WTC11 (cell line): ENCODE measurements around the gene RALA. TPM values are rescaled to one million over a fixed set of nuclear protein-coding genes. Genes with fewer than 3 reads are reported as not detected.

Experiments used
- ATAC-seq: fragments of 200-7000 bp; cut with Tn5 transposase; 2 replicates; pipeline ENCODE4 v1.10.0; 2021; ENCODE audit warnings: mild to moderate bottlenecking, moderate library complexity
- CTCF ChIA-PET: fragments of 300-600 bp; sonication (Branson Sonifier 250); formaldehyde crosslinking; loops from one replicate; lab custom pipeline; 2021; ENCODE audit warnings: antibody characterized with exemption; lab: Charles Lee
- POLR2A ChIA-PET: fragments of 350-600 bp; sonication (Branson Sonifier 250); formaldehyde crosslinking; loops from one replicate; lab custom pipeline; 2021; ENCODE audit warnings: antibody characterized with exemption; lab: Charles Lee
- DNase-seq: peaks from one replicate; pipeline ENCODE4 v3.0.0; 2021; ENCODE audit warnings: low spot score
- H3K27ac Mint-ChIP-seq: 2 replicates; pipeline ENCODE4 v1.8.0; 2021; ENCODE audit warnings: mixed read lengths
- H3K27me3 Mint-ChIP-seq: 2 replicates; pipeline ENCODE4 v1.8.0; 2021; ENCODE audit warnings: low read depth, mild to moderate bottlenecking, moderate library complexity, mixed read lengths
- H3K36me3 Mint-ChIP-seq: 2 replicates; pipeline ENCODE4 v1.8.0; 2021; ENCODE audit warnings: mixed read lengths
- H3K4me1 Mint-ChIP-seq: 2 replicates; pipeline ENCODE4 v1.8.0; 2022; ENCODE audit warnings: mixed read lengths
- H3K4me3 Mint-ChIP-seq: 2 replicates; pipeline ENCODE4 v1.8.0; 2021; ENCODE audit warnings: mild to moderate bottlenecking, moderate library complexity, mixed read lengths
- H3K9me3 Mint-ChIP-seq: 2 replicates; pipeline ENCODE4 v1.8.0; 2021; ENCODE audit warnings: mixed read lengths
- ATF1 ChIP-seq: sonication (generic); formaldehyde crosslinking; IDR thresholded peaks from 2 replicates; pipeline ENCODE4 v1.8.1; 2023; ENCODE audit warnings: mild to moderate bottlenecking, moderate library complexity, missing genetic modification reagents
- CBFB ChIP-seq: sonication (generic); formaldehyde crosslinking; IDR thresholded peaks from 2 replicates; pipeline ENCODE4 v1.8.1; 2022; ENCODE audit warnings: mild to moderate bottlenecking, low read depth, missing genetic modification reagents
- FOXJ3 ChIP-seq: sonication (generic); formaldehyde crosslinking; IDR thresholded peaks from 2 replicates; pipeline ENCODE4 v1.9.0; 2021; ENCODE audit warnings: missing genetic modification reagents, mild to moderate bottlenecking, borderline replicate concordance
- GTF2I ChIP-seq: fragments of 250-450 bp; sonication (Bioruptor Pico); conservative IDR thresholded peaks from 2 replicates; pipeline ENCODE4 v1.4.0; 2021; ENCODE audit warnings: mild to moderate bottlenecking
- JUN ChIP-seq: sonication (generic); formaldehyde crosslinking; IDR thresholded peaks from 2 replicates; pipeline ENCODE4 v1.8.0; 2023; ENCODE audit warnings: mild to moderate bottlenecking, missing genetic modification reagents
- OVOL2 ChIP-seq: fragments of 250-450 bp; sonication (Bioruptor Pico); IDR thresholded peaks from 2 replicates; pipeline ENCODE4 v1.9.0; 2021; ENCODE audit warnings: mild to moderate bottlenecking, borderline replicate concordance
- PRRX2 ChIP-seq: fragments of 250-450 bp; sonication (Bioruptor Pico); IDR thresholded peaks from 2 replicates; pipeline ENCODE4 v1.8.0; 2021; ENCODE audit warnings: mild to moderate bottlenecking
- TEAD1 ChIP-seq: sonication (generic); formaldehyde crosslinking; IDR thresholded peaks from 2 replicates; pipeline ENCODE4 v1.8.0; 2022; ENCODE audit warnings: mild to moderate bottlenecking, missing genetic modification reagents
- ZNF121 ChIP-seq: sonication (generic); formaldehyde crosslinking; IDR thresholded peaks from 2 replicates; pipeline ENCODE4 v1.8.0; 2023; ENCODE audit warnings: missing genetic modification reagents
- ZNF219 ChIP-seq: sonication (generic); formaldehyde crosslinking; IDR thresholded peaks from 2 replicates; pipeline ENCODE4 v1.8.0; 2023; ENCODE audit warnings: missing genetic modification reagents, mild to moderate bottlenecking, borderline replicate concordance
- ZNF232 ChIP-seq: sonication (generic); formaldehyde crosslinking; IDR thresholded peaks from 2 replicates; pipeline ENCODE4 v1.8.0; 2022; ENCODE audit warnings: mild to moderate bottlenecking, missing genetic modification reagents
- ZNF416 ChIP-seq: fragments of 250-450 bp; sonication (Bioruptor Pico); IDR thresholded peaks from 2 replicates; pipeline ENCODE4 v1.9.0; 2021; ENCODE audit warnings: mild to moderate bottlenecking, inconsistent platforms
- total RNA-seq: library from RNA; stranded (reverse); gene quantifications from 3 replicates; pipeline ENCODE4 v1.2.3, GENCODE V29; 2021
- TF ChIP-seq, protein P1 (sequence below): sonication (generic); formaldehyde crosslinking; IDR thresholded peaks from 2 replicates; pipeline ENCODE4 v1.8.0; 2022; ENCODE audit warnings: mild to moderate bottlenecking, missing genetic modification reagents
- TF ChIP-seq, protein P2 (sequence below): sonication (generic); formaldehyde crosslinking; IDR thresholded peaks from 2 replicates; pipeline ENCODE4 v1.8.0; 2022; ENCODE audit warnings: mild to moderate bottlenecking, missing genetic modification reagents
- TF ChIP-seq, protein P3 (sequence below): fragments of 200-600 bp; IDR thresholded peaks from 2 replicates; pipeline ENCODE4 v1.8.0; 2022; ENCODE audit warnings: antibody characterized with exemption
- TF ChIP-seq, protein P4 (sequence below): sonication (generic); formaldehyde crosslinking; conservative IDR thresholded peaks from 2 replicates; pipeline ENCODE4 v1.8.1; 2023; ENCODE audit warnings: mild to moderate bottlenecking, low read depth, missing genetic modification reagents, moderate library complexity
- TF ChIP-seq, protein P5 (sequence below): sonication (generic); formaldehyde crosslinking; IDR thresholded peaks from 2 replicates; pipeline ENCODE4 v1.8.0; 2023; ENCODE audit warnings: missing genetic modification reagents, mild to moderate bottlenecking, borderline replicate concordance

The RALA gene
- total RNA-seq, 1 experiment from 2014 or later = 57.3 TPM

DNA sequence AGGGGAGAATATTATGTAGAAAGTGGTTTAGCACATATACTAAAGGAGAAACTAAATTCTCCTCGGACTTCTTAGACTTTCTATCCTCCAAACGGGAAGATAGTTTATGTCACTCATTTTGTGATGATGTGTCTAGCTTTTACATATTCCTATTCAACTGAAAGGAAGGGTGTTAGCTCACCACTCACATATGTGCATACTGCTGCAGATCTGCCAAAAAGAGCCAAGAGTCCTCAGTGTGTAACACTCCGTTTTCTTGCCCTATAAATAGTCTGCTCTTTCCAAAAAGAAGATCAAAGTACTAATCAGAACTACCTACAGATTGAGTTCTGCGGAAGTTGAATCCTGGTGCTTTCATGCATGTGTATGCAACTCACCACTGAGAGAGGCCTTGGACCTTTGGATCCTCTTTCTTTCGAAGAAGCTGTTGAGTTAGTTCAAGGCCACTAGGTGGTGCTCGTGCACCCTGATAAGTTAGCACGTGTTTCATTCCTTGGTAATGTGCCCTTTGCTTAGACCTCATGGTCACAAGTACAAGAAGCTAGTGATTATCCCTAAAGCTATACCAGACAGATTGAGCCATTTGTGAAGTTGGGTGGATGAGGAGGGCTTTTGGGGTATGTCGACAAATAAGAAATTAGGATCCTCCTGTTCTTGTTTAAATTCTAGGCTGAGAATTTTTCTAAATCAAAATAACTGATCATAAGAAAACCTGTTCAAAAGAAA is 43.1 kb upstream of the RALA start:
- TF ChIP-seq ZNF416 (CRISPR knock-in tag) (no peak), ZNF219 (no peak), FOXJ3 (CRISPR knock-in tag) (no peak), ZNF232 (CRISPR knock-in tag) (0 out of 2 replicates have a peak, but pooled peaks have one; percentile 35), ATF1 (CRISPR knock-in tag) (no peak), TEAD1 (CRISPR knock-in tag) (peak; percentile 66; the same call in 1 of the 2 replicates), JUN (CRISPR knock-in tag) (no peak), OVOL2 (CRISPR knock-in tag) (no peak)
- TF ChIP-seq, protein P1, sequence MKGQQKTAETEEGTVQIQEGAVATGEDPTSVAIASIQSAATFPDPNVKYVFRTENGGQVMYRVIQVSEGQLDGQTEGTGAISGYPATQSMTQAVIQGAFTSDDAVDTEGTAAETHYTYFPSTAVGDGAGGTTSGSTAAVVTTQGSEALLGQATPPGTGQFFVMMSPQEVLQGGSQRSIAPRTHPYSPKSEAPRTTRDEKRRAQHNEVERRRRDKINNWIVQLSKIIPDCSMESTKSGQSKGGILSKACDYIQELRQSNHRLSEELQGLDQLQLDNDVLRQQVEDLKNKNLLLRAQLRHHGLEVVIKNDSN (CRISPR knock-in tag) = no peak
- TF ChIP-seq, protein P2, sequence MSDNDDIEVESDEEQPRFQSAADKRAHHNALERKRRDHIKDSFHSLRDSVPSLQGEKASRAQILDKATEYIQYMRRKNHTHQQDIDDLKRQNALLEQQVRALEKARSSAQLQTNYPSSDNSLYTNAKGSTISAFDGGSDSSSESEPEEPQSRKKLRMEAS (CRISPR knock-in tag) = peak; percentile 88
- TF ChIP-seq, protein P3, sequence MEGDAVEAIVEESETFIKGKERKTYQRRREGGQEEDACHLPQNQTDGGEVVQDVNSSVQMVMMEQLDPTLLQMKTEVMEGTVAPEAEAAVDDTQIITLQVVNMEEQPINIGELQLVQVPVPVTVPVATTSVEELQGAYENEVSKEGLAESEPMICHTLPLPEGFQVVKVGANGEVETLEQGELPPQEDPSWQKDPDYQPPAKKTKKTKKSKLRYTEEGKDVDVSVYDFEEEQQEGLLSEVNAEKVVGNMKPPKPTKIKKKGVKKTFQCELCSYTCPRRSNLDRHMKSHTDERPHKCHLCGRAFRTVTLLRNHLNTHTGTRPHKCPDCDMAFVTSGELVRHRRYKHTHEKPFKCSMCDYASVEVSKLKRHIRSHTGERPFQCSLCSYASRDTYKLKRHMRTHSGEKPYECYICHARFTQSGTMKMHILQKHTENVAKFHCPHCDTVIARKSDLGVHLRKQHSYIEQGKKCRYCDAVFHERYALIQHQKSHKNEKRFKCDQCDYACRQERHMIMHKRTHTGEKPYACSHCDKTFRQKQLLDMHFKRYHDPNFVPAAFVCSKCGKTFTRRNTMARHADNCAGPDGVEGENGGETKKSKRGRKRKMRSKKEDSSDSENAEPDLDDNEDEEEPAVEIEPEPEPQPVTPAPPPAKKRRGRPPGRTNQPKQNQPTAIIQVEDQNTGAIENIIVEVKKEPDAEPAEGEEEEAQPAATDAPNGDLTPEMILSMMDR = peak; percentile 78
- 0 out of 2 replicates have a peak overlapping the region, but pooled peaks have one; percentile 66 for H3K27ac Mint-ChIP-seq
- no peak overlapping the region for H3K4me3 Mint-ChIP-seq
- DNase-seq (peak; percentile 76), ATAC-seq (peak; percentile 95)
- ChIA-PET CTCF (interaction anchor here (0.6 to 8.8 kb wide), 56 partner anchors 9 to 554 kb away, joined by 3 to 378 read pairs (median 4); partner anchors contain the start of genes CDK13, MPLKIP, RALA and SUGCT), POLR2A (interaction anchor here (0.6 to 2.2 kb wide), 5 partner anchors 43 to 161 kb away, joined by 3 to 13 read pairs (median 4); partner anchors contain the start of gene RALA)
- H3K36me3 Mint-ChIP-seq = peaks cover 29% of the 10 kb centered on the region
- peaks cover 23% of the 10 kb centered on the region for H3K9me3 Mint-ChIP-seq
- H3K4me1 Mint-ChIP-seq = peaks cover 23% of the 10 kb centered on the region
- H3K27me3 Mint-ChIP-seq = no peaks in the 10 kb centered on the region

DNA sequence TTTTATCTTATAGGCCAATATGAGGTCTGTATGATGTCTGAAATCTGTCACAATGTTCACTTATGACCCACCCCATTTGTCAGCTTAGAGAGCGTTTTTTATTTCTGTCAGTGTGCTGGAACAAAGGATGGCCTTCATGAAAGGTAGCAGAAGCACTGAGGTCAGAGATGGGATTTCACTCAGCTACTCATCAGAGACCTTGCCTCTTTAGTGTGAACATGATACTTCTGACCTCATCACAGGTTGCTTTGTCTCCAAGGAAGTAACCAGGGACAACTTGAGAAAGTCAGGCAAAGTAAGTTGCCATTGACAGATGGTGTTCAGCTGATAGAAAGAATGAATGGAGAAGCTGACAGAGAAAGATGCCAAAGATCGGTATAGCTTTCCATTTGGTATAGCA is 40.8 kb upstream of the RALA start:
- peaks cover 10% of the 10 kb centered on the region for H3K9me3 Mint-ChIP-seq
- ATAC-seq (no peak), DNase-seq (no peak)
- 0 out of 2 replicates have a peak overlapping the region, but pooled peaks have one; percentile 33 for H3K27ac Mint-ChIP-seq
- TF ChIP-seq, protein P4, sequence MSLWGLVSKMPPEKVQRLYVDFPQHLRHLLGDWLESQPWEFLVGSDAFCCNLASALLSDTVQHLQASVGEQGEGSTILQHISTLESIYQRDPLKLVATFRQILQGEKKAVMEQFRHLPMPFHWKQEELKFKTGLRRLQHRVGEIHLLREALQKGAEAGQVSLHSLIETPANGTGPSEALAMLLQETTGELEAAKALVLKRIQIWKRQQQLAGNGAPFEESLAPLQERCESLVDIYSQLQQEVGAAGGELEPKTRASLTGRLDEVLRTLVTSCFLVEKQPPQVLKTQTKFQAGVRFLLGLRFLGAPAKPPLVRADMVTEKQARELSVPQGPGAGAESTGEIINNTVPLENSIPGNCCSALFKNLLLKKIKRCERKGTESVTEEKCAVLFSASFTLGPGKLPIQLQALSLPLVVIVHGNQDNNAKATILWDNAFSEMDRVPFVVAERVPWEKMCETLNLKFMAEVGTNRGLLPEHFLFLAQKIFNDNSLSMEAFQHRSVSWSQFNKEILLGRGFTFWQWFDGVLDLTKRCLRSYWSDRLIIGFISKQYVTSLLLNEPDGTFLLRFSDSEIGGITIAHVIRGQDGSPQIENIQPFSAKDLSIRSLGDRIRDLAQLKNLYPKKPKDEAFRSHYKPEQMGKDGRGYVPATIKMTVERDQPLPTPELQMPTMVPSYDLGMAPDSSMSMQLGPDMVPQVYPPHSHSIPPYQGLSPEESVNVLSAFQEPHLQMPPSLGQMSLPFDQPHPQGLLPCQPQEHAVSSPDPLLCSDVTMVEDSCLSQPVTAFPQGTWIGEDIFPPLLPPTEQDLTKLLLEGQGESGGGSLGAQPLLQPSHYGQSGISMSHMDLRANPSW (CRISPR knock-in tag) = no peak
- TF ChIP-seq CBFB (CRISPR knock-in tag) (no peak), GTF2I (no peak), PRRX2 (CRISPR knock-in tag) (no peak), ZNF121 (CRISPR knock-in tag) (no peak), FOXJ3 (CRISPR knock-in tag) (no peak)
- ChIA-PET CTCF (interaction anchor here (0.8 to 8.8 kb wide), 3 partner anchors 40 to 552 kb away, joined by 3 to 378 read pairs (median 3); partner anchors contain the start of gene MPLKIP), POLR2A (no interaction called here)
- peaks cover 23% of the 10 kb centered on the region for H3K4me1 Mint-ChIP-seq
- no peak overlapping the region for H3K4me3 Mint-ChIP-seq
- peaks cover 11% of the 10 kb centered on the region for H3K36me3 Mint-ChIP-seq
- no peaks in the 10 kb centered on the region for H3K27me3 Mint-ChIP-seq

DNA sequence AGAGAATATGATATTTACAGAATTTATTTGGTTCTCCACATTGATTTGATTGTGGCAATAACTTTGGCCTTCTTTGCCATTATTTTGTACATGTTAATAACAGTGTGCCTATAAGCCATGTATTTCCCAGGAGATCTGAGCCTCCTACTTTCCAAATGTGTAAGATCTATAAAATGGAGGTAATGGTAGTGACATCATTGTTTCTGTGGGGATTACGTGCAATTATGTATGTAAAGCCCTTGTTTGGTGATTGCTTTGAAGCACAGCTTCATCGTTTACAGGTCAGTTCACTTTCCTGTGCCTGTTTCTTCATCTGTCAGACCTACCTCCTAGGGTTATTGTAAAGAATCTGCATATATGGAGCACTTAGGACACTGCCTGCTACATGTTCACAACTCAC is 39.8 kb upstream of the RALA start:
- CTCF ChIA-PET = interaction anchor here (8.8 kb wide), 1 partner anchor 161 kb away, joined by 378 read pairs; no protein-coding TSS in a partner anchor
- ATAC-seq (no peak), DNase-seq (no peak)
- Mint-ChIP-seq H3K27ac (no peak overlapping the region), H3K4me1 (peaks cover 23% of the 10 kb centered on the region), H3K9me3 (peaks cover under 1% of the 10 kb centered on the region; the same call in 1 of the 2 replicates), H3K27me3 (no peaks in the 10 kb centered on the region), H3K36me3 (peaks cover 1% of the 10 kb centered on the region), H3K4me3 (no peak overlapping the region)
- POLR2A ChIA-PET = no interaction called here
- TF ChIP-seq, protein P2 (CRISPR knock-in tag) = no peak
- TF ChIP-seq, protein P5, sequence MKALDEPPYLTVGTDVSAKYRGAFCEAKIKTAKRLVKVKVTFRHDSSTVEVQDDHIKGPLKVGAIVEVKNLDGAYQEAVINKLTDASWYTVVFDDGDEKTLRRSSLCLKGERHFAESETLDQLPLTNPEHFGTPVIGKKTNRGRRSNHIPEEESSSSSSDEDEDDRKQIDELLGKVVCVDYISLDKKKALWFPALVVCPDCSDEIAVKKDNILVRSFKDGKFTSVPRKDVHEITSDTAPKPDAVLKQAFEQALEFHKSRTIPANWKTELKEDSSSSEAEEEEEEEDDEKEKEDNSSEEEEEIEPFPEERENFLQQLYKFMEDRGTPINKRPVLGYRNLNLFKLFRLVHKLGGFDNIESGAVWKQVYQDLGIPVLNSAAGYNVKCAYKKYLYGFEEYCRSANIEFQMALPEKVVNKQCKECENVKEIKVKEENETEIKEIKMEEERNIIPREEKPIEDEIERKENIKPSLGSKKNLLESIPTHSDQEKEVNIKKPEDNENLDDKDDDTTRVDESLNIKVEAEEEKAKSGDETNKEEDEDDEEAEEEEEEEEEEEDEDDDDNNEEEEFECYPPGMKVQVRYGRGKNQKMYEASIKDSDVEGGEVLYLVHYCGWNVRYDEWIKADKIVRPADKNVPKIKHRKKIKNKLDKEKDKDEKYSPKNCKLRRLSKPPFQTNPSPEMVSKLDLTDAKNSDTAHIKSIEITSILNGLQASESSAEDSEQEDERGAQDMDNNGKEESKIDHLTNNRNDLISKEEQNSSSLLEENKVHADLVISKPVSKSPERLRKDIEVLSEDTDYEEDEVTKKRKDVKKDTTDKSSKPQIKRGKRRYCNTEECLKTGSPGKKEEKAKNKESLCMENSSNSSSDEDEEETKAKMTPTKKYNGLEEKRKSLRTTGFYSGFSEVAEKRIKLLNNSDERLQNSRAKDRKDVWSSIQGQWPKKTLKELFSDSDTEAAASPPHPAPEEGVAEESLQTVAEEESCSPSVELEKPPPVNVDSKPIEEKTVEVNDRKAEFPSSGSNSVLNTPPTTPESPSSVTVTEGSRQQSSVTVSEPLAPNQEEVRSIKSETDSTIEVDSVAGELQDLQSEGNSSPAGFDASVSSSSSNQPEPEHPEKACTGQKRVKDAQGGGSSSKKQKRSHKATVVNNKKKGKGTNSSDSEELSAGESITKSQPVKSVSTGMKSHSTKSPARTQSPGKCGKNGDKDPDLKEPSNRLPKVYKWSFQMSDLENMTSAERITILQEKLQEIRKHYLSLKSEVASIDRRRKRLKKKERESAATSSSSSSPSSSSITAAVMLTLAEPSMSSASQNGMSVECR (CRISPR knock-in tag) = no peak
